NCI-H446 (cell line): Measurements from ENCODE around the gene AGPAT1.
"Not testable (repeated sequence)": the region's sequence is repeated elsewhere in the genome, so short reads cannot be mapped to it uniquely, and the experiment has no call there.

Source experiments
- DNase-seq, 2 experiments: peaks; one replicate each; lab custom pipeline; 2025; lab: John Stamatoyannopoulos, UW

AGPAT1 gene, protein sequence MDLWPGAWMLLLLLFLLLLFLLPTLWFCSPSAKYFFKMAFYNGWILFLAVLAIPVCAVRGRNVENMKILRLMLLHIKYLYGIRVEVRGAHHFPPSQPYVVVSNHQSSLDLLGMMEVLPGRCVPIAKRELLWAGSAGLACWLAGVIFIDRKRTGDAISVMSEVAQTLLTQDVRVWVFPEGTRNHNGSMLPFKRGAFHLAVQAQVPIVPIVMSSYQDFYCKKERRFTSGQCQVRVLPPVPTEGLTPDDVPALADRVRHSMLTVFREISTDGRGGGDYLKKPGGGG

DNA sequence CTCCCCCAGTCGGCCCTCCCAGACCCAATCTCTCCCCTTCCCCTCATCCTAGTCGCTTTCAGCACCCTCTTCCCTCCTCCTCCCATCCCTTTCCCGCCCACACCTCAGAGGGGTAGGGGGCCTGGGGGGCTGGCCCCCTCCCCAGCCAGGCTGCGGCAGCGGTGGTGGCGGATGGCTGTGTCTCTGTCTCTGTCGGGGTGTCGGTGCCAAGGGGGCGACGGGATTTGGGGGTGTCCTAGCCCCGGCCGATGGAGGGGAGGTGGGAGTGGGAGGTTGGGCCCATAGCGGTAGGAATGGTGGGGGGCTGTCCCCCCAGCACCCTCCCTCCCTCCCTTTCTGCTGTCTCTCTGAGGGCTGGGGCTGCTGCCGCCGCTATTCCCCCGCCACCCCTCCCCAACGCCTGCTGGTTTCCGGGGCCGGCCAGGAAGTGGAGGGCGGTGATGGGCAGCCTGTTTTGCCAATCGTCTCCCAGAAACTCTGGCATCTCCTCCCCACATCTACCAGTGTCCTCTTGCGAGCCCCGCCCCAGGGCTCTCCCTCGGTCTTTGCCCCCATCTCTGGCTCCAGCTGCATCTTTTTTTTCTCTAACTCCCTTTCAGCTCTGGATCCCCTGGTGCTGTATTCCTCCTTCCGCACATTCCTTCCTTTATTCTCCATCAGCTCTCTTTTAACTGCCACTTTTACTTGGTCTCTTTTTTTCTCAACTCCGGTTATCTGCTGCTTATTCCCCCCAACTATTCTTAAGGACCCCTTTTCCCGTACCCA is at the start of gene AGPAT1:
Gene AGPAT1 (minus strand): TSS at position 374 of the 765 bp plus-strand sequence. CDS start 4,588 bp downstream, outside the sequence.
- peak; percentile 92 to 95 for DNase-seq

DNA sequence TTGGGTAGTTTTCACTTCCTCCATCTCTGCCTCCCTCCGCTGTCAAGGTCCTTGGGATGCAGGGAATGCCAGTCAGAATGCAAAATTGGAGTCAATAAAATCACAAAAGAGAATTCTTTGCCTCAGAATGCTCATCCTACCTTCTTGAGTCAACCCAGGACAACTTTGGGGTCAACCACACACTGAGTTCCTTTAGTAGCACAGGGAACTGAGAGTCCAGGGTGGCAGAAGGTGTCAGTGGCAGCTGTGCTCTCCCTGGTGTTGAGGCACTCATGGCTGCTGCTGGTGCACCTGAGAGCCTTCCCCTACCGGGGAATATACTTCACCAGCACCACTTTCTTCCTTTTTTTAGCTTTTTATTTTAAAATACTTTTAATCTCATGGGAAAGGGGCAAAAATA is 48.8 kb upstream of the AGPAT1 start:
- no peak for DNase-seq

DNA sequence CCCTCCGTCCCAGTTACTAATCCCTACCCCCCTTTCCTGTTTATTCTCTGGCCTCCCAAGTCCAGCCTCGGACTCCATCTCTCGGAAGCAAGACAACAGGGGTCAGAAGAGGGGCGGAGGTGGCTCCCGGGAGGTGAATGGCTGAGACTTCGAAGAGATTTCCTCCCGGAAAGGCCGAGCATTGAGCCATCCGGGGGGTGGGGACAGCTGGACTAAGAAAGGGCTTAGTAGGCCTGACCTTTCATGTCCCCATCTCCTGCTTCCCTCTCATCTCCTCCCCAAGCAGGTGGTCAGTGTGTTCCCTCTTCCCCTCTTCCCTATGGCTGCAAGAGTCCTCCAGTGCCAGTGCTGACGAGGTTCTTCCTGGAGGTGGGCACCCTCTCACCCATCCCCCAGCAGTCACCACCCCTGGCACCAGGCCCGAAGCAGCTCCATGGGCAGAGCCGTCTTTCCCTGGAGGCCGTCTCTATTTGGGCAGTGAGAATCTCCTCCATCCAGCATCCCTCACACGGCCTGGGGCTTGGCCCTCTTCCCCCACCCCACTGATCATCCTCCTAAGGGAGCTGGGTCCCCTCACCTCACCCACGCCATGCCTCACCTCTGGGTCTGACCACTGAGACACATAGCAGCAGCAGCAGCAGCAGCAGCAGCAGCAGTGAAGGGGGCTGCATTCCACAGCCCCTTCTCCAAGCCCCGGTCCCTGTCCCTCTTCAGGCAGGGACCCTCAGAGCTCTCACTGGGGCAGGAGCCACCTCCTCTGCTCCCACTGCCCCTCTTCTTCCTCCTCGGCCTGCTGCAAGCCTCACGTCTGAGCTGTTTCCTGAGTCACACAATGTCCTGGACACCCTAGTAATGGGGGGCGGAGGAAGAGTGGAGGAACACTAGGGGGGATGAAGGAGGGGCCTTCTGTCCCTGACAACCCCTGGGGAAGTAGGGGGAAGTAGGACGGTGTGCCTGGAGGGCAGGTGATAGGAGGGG is 47.7 kb upstream of the AGPAT1 start, which contains the start of gene NOTCH4:
Gene NOTCH4 (minus strand): TSS at position 810 of the 978 bp plus-strand sequence. CDS start 139 bp downstream, at position 671.
- DNase-seq: no peak

DNA sequence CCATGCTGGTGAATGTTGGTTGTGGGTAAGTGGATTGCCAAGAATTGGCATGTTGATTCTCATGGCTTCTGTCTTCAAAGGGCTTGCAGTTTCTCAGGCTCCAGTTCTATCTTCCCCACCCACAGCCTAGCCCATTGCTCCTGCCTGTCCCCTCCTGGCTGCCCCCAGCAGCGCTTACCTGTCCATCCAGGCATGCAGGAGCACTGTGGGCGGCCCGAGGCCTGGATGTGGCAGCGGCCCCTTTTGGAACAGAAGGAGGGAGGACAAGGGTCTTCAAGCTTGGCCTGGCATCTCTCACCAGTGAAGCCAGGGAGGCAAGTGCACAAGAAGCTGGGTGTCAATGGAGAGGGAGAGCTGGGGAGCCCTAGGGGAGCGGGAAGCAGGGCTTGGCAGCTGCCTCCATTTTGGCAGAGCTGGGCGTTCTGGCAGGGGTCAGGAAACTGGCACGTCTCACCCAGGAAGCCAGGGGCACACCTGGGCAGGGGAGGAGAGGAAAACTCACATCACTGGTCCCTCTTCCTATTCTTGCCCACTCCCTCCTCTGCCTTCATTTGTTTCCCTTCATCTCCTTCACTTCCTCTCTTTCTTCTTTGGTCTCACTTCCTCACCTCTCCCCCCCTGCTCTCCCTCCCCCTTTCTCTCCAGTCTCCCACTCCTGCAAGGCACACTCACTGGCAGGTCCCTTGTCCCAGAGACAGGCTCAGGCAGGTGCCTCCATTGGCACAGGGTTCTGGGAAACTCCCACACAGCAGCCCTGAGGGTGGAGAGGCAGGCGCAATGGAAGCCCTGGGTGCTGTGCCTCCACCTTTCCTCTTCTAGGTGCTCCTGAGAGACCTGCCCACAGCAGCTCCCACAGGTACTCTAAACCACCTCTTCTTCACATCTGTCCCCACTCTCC is 46.7 kb upstream of the AGPAT1 start:
- no peak for DNase-seq

DNA sequence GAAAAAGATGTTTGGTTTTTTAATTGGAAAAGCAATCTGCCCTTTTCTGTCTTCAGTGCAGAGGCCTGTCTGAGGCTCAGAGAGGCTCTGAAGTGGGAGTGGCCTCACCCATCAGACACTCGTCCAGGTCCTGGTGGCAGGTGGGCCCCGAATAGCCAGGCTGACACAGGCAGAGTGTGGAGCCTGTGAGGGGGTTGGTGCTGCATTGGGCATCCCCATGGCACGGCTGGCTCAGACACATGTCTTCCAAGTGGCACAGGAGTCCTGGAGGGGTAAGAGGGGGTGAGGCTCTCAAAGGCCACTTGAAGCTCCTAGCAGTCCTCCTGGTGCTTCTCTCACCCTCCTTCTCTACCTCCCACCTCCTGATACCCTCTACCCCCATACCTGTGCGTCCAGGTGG is 44.1 kb upstream of the AGPAT1 start:
- no peak for DNase-seq

DNA sequence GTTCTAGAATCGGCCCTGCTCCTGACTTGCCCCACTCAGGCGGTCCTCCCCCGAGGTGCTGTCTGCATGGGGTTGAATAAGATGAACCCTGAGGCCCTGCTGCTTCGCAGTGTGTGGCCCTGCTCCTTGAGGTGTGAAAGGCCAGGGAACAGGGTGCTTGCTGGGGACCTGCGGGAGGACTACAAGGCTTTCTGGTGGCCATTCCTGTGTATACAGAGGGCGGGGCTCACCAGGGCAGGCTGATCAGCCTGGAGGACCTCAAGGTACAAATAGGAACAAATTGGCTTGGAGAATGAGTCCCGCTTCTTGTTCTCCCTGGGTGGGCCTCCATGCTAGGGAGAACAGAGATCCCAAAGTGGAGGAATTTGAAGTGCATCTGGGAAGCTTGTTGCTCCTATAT is 42.3 kb upstream of the AGPAT1 start:
- DNase-seq: no peak

DNA sequence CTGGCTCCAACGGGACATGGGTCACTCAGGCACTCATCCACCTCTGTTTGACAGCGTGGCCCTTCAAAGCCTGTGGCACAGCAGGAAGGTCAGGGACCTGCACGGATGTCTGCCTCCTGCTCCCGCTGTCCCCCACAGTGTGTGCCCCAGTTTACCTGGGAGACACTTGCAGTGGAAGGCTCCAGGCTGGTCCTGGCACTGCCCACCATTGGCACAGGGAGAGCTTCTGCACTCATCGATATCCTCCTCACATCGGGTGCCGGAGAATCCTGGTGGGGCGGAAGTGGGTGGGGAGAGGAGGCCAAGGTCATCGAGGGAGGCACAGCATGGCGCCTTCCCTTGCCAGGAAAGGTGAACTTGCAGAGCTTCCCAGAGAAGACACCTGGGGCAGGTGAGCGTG is 41.1 kb upstream of the AGPAT1 start:
- DNase-seq: no peak

DNA sequence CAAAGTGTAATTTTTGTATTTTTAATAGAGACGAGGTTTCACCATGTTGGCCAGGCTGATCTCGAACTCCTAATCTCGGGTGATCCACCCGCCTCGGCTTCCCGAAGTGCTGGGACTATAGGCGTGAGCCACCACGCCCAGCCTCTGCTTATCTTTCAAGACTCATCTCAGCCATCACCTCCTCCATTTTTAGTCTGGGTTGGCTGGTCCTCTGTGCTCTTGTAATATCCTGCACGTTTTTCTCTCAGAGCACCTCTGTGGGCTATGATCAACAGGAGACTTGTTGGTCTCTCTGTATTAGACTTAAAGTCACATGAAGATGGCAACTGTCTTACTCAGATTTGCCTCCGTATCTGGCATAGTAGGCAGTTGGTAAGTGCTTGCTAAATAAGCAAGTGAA is 40.4 kb upstream of the AGPAT1 start:
- no peak for DNase-seq

DNA sequence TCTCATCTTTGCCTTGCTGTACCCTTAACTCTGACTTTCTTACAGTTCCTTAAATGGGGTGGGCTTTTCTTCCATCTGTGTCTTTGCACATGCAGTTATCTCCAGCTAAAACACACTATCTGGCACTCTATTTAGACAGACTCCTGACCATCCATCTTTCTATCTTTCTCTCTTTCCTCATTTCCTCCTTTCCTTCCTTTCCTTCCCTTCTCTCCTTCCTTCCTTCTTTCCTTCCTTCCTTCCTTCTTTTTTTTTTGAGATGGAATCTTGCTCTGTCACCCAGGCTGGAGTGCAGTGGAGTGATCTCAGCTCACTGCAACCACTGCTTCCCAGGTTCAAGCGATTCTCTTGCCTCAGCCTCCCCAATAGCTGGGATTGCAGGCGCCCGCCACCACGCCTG is 39.7 kb upstream of the AGPAT1 start:
- DNase-seq: no peak

DNA sequence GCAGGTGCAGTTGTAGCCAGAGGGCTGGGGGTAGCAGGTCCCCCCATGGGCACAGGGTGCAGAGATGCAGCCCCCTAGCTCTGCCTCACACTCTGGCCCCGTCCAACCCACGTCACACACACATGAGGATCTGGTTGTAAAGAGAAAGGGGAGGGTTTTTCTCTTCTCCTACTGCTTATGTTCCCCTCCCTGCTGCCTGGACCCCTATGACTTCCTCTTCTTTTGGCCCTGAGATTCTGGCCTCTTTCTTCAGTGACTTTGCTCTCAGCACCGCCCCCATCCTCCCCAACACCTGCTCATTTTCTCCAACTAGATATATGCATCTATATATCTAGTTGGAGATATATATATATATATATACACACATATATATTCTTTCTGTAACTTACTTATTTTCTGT is 38.2 kb upstream of the AGPAT1 start:
- DNase-seq: no peak

DNA sequence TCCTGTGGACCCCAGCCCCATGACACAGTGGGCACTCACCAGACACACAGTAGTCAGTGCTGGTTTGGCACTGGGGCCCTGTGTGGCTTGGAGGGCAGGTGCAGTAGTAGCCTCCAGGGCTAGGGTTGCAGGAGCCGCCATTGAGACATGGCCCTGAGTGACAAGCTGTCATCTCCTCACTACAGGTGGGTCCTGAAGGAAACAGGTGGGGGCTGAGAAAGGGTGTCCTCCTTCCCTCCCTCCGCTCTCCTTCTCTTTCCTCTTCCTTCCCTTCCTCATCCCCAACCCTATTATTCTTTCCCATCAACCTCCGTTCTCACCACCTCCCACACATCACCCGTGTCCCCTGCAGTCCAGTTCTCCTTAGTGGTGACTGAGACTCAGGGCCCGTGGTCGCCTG is 37.8 kb upstream of the AGPAT1 start:
- DNase-seq: no peak

DNA sequence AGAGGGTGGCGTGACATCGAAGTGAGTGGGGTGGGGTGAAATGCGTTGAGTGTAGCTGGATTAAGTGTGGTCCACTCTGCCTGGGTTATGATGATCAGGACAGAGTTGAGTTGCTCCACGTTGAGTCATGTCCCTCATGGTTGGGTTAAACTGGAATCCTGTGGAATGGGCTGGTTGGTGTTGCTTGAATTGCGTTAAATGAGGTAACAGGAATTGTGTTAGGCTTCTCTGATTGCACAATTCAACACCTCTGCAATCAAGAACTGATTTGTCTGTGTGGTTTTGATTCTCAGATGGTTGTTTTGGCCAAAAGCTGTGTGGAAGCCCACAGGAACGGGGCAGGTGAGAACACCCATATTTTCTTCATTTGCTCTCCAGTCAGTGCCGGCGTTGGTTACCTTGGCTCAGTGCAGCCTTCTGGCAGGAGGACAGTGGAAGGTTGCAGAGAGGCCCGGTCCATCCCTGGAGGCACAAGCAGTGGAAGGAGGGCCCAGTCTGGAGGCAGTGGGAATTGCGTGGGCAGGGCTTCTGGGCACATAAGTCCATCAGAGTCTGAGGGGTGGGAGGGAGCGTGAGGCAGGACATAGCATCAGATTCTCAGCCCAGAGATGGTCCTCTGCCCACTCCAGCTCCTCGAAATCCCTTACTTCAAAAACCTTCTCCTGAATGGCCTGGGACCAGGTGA is 36.3 kb upstream of the AGPAT1 start:
- no peak for DNase-seq

DNA sequence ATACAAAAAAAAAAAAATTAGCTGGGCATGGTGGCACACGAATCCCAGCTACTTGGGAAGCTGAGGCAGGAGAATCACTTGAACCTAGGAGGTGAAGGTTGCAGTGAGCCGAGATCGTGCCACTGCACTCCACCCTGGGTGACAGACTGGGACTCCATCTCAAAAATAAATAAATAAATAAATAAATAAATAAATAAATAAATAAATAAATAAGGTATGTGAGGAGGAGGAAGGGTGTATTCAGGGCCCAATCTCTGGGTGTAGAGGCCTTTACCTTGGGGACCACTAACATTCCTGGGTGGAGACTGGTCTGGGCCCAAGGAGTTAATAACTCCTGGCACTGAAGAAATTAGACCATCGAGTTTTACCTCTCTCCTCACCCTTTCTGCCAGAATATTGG is 35.5 kb upstream of the AGPAT1 start:
- DNase-seq: not testable (repeated sequence)

DNA sequence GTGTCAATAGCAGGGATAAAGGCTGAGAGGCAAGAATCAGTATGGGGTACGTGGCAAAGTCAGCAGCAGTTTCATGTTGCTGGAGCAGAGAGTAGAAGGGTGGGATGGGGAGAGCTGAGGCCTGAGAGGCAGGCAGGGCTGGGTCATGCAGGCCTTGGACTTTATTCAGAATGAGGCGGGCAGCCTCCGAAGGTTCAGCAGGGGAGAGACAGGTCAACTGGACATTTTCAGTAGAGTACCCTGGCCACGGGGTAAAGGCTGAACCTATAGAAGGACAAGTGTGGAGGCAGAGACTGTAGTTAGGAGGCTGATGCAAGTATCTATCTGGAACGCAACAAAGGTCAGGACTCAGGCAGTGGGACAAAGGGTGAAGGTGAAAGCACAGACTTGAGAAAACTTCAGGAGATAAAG is 34.3 kb upstream of the AGPAT1 start:
- no peak for DNase-seq

DNA sequence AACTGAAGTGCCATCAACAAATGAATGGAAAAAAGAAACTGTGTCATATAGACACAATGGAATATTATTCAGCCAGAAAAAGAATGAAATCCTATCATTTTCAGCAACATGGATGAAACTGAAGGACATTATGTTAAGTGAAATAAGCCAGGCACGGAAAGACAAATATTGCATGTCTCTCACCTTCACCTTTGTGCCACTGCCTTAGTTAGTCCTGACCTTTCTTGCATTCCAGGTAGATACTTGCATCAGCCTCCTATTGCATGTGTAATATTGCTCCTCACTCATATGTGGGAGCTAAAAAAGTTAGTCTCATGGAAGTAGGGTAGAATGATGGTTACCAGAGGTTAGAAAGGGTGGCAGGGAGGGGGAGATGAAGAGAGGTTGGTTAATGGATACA is 33.1 kb upstream of the AGPAT1 start:
- DNase-seq: no peak

DNA sequence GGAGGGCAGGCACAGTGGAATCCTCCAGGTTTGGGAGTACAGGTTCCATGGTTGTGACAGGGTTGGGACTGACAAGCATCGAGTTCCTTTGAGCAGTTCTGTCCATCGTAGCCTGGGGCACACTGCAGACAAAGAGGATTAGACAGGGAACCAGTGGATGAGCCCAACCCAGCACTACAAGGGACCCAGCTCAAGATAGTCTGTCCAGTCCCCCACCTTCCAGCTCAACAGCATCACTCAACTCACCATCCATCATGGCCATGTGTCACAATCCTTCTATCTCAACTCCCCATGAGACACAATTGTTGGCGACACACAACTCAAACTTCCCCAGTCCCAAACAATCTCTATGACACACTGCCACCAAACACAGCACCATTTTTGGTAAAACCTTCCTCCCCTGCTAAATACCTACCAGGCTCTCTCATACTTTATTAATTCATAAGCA is 28.4 kb upstream of the AGPAT1 start:
- DNase-seq: no peak

DNA sequence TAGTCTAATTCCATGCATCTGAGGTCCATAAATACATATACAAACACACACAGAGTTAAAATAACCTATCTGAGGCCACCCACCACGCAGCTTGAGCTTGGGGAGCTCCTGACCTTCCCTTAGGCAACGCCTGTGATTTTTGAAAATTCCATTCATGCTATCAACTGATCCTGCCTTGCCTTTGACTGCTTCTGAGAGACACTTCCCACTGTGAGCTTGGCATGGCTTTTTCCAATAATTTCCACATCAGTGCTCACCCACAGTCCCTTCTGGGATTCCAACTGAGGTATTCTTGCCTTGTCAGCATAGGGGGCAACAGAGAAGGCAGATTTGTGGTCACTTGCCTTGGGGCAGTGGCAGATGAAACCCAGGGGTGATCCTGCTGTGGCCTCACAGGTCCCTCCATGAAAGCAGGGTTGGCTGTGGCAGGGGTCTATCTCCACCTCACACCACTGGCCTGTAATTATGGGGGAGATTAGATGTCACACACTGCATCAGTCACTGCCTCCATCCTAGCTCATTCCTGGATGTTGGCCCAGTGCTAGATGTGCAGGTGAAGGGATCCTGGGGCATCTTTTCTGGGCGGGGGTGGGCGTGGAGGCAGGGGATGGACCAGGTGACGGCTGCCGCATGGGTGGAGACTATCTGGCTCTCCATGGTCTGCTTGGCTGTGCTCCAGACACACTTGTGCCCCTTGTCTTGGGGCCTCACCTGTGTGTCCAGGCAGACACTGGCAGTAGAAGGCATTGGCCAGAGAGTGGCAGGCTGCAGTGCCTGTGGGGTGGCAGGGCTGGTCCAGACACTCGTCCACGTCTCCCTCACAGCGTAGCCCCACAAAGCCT is 27.8 kb upstream of the AGPAT1 start:
- DNase-seq: peak in 1 of 2 experiments; percentile 17

DNA sequence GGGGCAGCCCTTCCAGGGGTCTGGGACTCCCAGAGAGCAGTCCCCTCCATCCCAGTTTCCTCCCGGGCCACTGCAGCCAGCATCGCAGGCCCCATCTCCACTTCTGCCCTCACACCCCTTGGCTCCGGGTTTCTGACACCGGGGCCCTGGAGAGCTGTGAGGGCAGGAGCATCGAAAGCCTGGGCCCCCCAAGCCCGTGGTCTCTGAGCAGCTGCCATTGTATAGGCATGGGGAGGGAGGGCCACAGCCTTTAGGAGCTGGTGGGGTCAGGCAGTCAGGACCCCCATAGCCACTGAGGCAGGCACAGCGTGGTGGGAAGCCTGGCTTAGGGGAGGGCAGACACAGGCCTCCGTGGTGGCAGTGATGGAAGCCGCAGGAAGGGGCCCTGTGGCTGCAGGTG is 26.3 kb upstream of the AGPAT1 start:
- DNase-seq: no peak

DNA sequence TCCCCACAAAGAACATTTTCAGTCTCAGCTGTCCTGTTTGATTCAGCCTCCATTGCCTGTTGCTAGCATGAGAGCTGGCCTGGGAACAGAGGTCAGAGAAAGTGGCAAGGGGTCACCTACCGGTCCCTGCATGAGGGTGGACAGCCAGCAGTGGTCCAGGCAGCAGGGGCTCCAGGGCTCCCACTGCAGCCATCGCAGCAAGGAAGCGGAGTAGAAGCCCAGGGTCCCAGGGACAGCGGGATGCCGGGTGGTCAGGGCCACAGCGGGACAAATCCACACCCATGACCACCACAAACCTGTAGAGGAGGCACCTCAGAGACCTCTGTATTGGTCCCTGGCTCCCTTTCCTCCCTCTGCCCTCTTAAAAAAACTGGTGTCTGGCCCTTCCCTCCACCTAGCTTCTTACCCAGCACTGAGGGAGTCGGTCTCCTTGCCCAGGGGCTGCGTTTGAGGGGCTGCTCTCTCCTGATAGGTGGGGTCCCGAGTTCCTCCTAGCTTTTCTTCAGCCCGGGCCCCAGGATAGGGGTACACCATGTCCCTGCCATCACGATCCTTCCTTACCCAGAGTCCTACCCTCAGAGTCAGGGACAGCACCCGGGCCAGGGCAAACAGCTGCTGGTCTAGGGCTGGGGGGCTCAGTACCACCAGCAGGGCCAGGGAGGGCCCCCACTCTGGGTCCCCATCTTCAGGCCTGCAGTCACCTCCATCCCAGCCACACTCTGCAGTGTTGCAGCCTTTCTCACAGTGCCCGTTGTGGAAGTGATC is 25.0 kb upstream of the AGPAT1 start:
- no peak for DNase-seq
